ENCODE data around the gene KLKB1.
"Not testable (repeated sequence)": the region's sequence is repeated elsewhere in the genome, so short reads cannot be mapped to it uniquely, and the experiment has no call there.

Gene KLKB1

GRCh38 chr4:186227744-186228513 is 622 bp downstream of the KLKB1 start:
- no peak for DNase-seq

GRCh38 chr4:186228514-186228894 is 1.2 kb downstream of the KLKB1 start:
- no peak for DNase-seq

- no peak for DNase-seq
These were observed 7.1 kb downstream of the KLKB1 start for GRCh38 chr4:186234367-186234766.

- no peak for DNase-seq
These were observed 8.8 kb downstream of the KLKB1 start for GRCh38 chr4:186236126-186236525.

- no peak for DNase-seq
These were observed 13.1 kb downstream of the KLKB1 start for GRCh38 chr4:186240452-186240847.

- no peak for DNase-seq
These were observed 13.7 kb downstream of the KLKB1 start for GRCh38 chr4:186240848-186241491.

- no peak for DNase-seq
These were observed 14.3 kb downstream of the KLKB1 start for GRCh38 chr4:186241616-186242015.

- DNase-seq, result not testable (repeated sequence)
These were observed 14.7 kb downstream of the KLKB1 start for GRCh38 chr4:186242031-186242430.

GRCh38 chr4:186243331-186243730 is 16.0 kb downstream of the KLKB1 start:
- DNase-seq, result no peak

- DNase-seq, result no peak
These were observed 17.5 kb downstream of the KLKB1 start for GRCh38 chr4:186244835-186245234.

- not testable (repeated sequence) for DNase-seq
These were observed 19.9 kb downstream of the KLKB1 start for GRCh38 chr4:186247062-186247752.

- no peak for DNase-seq
These were observed 21.3 kb downstream of the KLKB1 start for GRCh38 chr4:186248643-186249042.

- DNase-seq, result no peak
These were observed 22.8 kb downstream of the KLKB1 start for GRCh38 chr4:186249785-186250754.

GRCh38 chr4:186250760-186251159 is 23.5 kb downstream of the KLKB1 start:
- DNase-seq, result no peak

- no peak for DNase-seq
These were observed 27.8 kb downstream of the KLKB1 start for GRCh38 chr4:186255122-186255521.

GRCh38 chr4:186258216-186258811 is 31.0 kb downstream of the KLKB1 start:
- no peak for DNase-seq

- no peak for DNase-seq
These were observed 32.8 kb downstream of the KLKB1 start for GRCh38 chr4:186260117-186260503.

GRCh38 chr4:186260504-186261448 is 33.5 kb downstream of the KLKB1 start:
- DNase-seq, result no peak

GRCh38 chr4:186264660-186265059 is 37.4 kb downstream of the KLKB1 start:
- DNase-seq, result no peak

- DNase-seq, result not testable (repeated sequence)
These were observed 37.9 kb downstream of the KLKB1 start for GRCh38 chr4:186265250-186265649.

All from activated CD4-positive, alpha-beta T cell treated with anti-CD3 and anti-CD28 coated beads for 4 hours (primary cell).